Limb (tissue), 2 donors: ENCODE measurements around the gene TSHZ1.

Source experiments
- DNase-seq, 2 donors: peaks; one replicate each; pipeline ENCODE4 v3.0.0-alpha.2; 2016; ENCODE audit errors: extremely low spot score in 2 of 2

Gene TSHZ1

GRCh38 chr18:75269696-75270095 lies 59.1 kb downstream of the TSHZ1 start:
- no peak for DNase-seq

- no peak for DNase-seq
Measured at GRCh38 chr18:75271952-75272351, 61.4 kb downstream of the TSHZ1 start.

GRCh38 chr18:75273817-75274216 lies 63.2 kb downstream of the TSHZ1 start:
- no peak for DNase-seq

- DNase-seq, result no peak
Measured at GRCh38 chr18:75275226-75275625, 64.6 kb downstream of the TSHZ1 start.

- no peak for DNase-seq
Measured at GRCh38 chr18:75276818-75277609, 66.4 kb downstream of the TSHZ1 start.

GRCh38 chr18:75277610-75277928 lies 67.0 kb downstream of the TSHZ1 start:
- DNase-seq, result no peak

- DNase-seq, result no peak
Measured at GRCh38 chr18:75279381-75279780, 68.8 kb downstream of the TSHZ1 start.

- DNase-seq, result no peak
Measured at GRCh38 chr18:75280427-75281280, 70.1 kb downstream of the TSHZ1 start.

GRCh38 chr18:75282746-75283145 lies 72.1 kb downstream of the TSHZ1 start:
- no peak for DNase-seq

GRCh38 chr18:75283731-75284130 lies 73.1 kb downstream of the TSHZ1 start:
- no peak for DNase-seq

- DNase-seq, result no peak
Measured at GRCh38 chr18:75284566-75284965, 74.0 kb downstream of the TSHZ1 start.

GRCh38 chr18:75285876-75286275 lies 75.3 kb downstream of the TSHZ1 start:
- DNase-seq, result no peak

- DNase-seq, result no peak
Measured at GRCh38 chr18:75287006-75287405, 76.4 kb downstream of the TSHZ1 start.

GRCh38 chr18:75287700-75288099 lies 77.1 kb downstream of the TSHZ1 start:
- no peak for DNase-seq

- no peak for DNase-seq
Measured at GRCh38 chr18:75289761-75290160, 79.2 kb downstream of the TSHZ1 start.

GRCh38 chr18:75290737-75291358 lies 80.3 kb downstream of the TSHZ1 start:
- no peak for DNase-seq

- no peak for DNase-seq
Measured at GRCh38 chr18:75291460-75291859, 80.9 kb downstream of the TSHZ1 start.

GRCh38 chr18:75293591-75293990 lies 83.0 kb downstream of the TSHZ1 start:
- DNase-seq, result no peak

GRCh38 chr18:75297731-75298130 lies 87.1 kb downstream of the TSHZ1 start:
- peak in 1 of 2 donors; percentile 44 for DNase-seq

GRCh38 chr18:75304678-75305557 lies 94.3 kb downstream of the TSHZ1 start:
- DNase-seq, result no peak

- DNase-seq, result no peak
Measured at GRCh38 chr18:75305984-75306383, 95.4 kb downstream of the TSHZ1 start.
